H1 (cell line): ENCODE results near the gene PRSS16. TPM values are rescaled to one million over a fixed set of nuclear protein-coding genes. Genes with fewer than 3 reads are reported as not detected.

Experiments used
- RAD21 ChIP-seq, 2 experiments: IDR thresholded peaks in 1 of 2; conservative IDR thresholded peaks in 1 of 2; 2 replicates each; pipeline ENCODE4 v1.6.1; 2011; ENCODE audit warnings: low read depth in 2 of 2, low read length in 2 of 2, improper control_type of control experiment in 1 of 2, inconsistent platforms in 1 of 2, mild to moderate bottlenecking in 1 of 2, moderate library complexity in 1 of 2
- SUZ12 ChIP-seq: fragments of 200-600 bp; sonication (generic); IDR thresholded peaks from 2 replicates; pipeline ENCODE4 v1.6.1; 2012; ENCODE audit warnings: mild to moderate bottlenecking, inconsistent platforms, low read length, moderate library complexity, mixed read lengths
- polyA plus RNA-seq, 7 experiments: library from polyadenylated mRNA; depleted of rRNA in 3 of 7; stranded (reverse) in 5 of 7; unstranded in 2 of 7; fragments of >200 nt in 5 of 7; fragments of 200-250 nt in 2 of 7; gene quantifications; 1 replicate in 5 of 7; 2 replicates in 1 of 7; 4 replicates in 1 of 7; pipeline versions ENCODE4 v1.2.1 to v1.2.3, GENCODE V29; 2011 to 2013; ENCODE audit warnings: missing spikeins in 2 of 7, mixed read lengths in 2 of 7
- total RNA-seq: library from RNA; stranded (reverse); fragmentation: NEBNext Ultra II Directional; extraction: Animal tissue kit (Norgen Biotek cat#: 25700); gene quantifications from 2 replicates; pipeline ENCODE4 v1.2.1, GENCODE V29; 2021

The PRSS16 gene
- total and polyA plus RNA-seq, 2 of the 8 experiments (the other 6 are each of a cell fraction or from before 2014, with no cell fraction given) = 20.2 to 38.9 TPM

DNA sequence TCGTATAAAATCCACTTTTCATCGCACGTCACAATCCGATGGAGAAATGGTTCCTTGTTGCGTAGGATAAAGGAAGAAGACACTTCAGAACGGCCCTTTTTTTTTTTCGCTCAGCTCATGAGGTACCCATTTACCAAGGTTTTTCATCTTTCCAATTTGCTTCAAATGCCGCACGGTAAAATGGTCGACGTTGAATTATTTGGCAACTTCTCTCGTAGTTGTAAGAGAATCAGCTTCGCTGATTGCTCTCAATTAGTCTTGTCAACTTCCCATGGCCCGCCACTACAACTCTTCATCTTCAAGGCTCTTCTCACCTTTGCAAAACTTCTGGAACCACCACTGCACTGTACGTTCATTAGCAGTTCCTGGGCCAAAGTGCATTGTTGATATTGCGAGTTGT lies 35.8 kb downstream of the PRSS16 start (continued):
- TF ChIP-seq RAD21 (IDR thresholded peaks at IDR 0.05 in 1 of 2, conservative IDR thresholded peaks at IDR 0.05 in 1 of 2; ENCODE audit: low read depth in 2 of 2, low read length in 2 of 2) = no peak
- no peak for TF ChIP-seq SUZ12
